Endothelial cell of umbilical vein (primary cell): ENCODE measurements around the gene TMEM217. TPM values are rescaled to one million over a fixed set of nuclear protein-coding genes. Genes with fewer than 3 reads are reported as not detected.

Experiments used
- BruUV-seq: library from RNA; stranded (reverse); fragments of 400-500 nt; replicated peaks from 2 replicates; lab custom pipeline; 2021; lab: Mats Ljungman, UMichigan
- CTCF ChIA-PET: fragments of 300-600, 350-600 bp; sonication (Branson Sonifier 250); formaldehyde crosslinking; loops from one replicate; lab custom pipeline; 2021; ENCODE audit warnings: antibody characterized with exemption, inconsistent platforms; lab: Charles Lee
- POLR2A ChIA-PET: fragments of 300-600, 350-600 bp; sonication (Branson Sonifier 250); formaldehyde crosslinking; loops from one replicate; lab custom pipeline; 2021; ENCODE audit warnings: antibody characterized with exemption, inconsistent platforms; lab: Charles Lee
- DNase-seq: peaks from one replicate; pipeline ENCODE4 v3.0.0-alpha.2; 2011; ENCODE audit warnings: low read depth, low spot score
- FAIRE-seq: peaks from 2 replicates; lab custom pipeline; 2011; peaks lifted over from hg19 to GRCh38; lab: Jason Lieb, UNC
- H2AFZ ChIP-seq: 2 replicates; pipeline ENCODE4 v1.6.0; 2012; ENCODE audit warnings: low read depth, low read length, control low read depth, inconsistent platforms
- H3K27ac ChIP-seq: 2 replicates; pipeline ENCODE4 v1.5.1; 2011; ENCODE audit warnings: low read depth, mild to moderate bottlenecking, control low read depth, low read length, moderate library complexity; ENCODE audit not compliant: insufficient read depth
- H3K27me3 ChIP-seq, 2 experiments: 2 replicates each; pipeline versions ENCODE4 v1.6.0 to v1.6.1; 2011; ENCODE audit warnings: low read length in 2 of 2, mixed read lengths in 1 of 2; ENCODE audit not compliant: control insufficient read depth in 2 of 2, insufficient read depth in 2 of 2
- H3K36me3 ChIP-seq, 2 experiments: 2 replicates in 1 of 2; 3 replicates in 1 of 2; pipeline ENCODE4 v1.5.1; 2011; ENCODE audit warnings: low read length in 2 of 2, mild to moderate bottlenecking in 1 of 2, moderate library complexity in 1 of 2; ENCODE audit not compliant: control insufficient read depth in 2 of 2, insufficient read depth in 2 of 2; ENCODE audit errors: extremely low read depth in 1 of 2
- H3K4me1 ChIP-seq: 3 replicates; pipeline ENCODE4 v1.5.1; 2011; ENCODE audit warnings: mild to moderate bottlenecking, low read length; ENCODE audit not compliant: control insufficient read depth, insufficient read depth; ENCODE audit errors: extremely low read depth
- H3K4me2 ChIP-seq: 2 replicates; pipeline ENCODE4 v1.6.1; 2011; ENCODE audit warnings: low read length, control low read depth, mixed read lengths; ENCODE audit not compliant: insufficient read depth
- H3K4me3 ChIP-seq, 3 experiments: fragments of 200-600 bp in 1 of 3; sonication (generic), shearing (Covaris generic) in 1 of 3; replicated peaks in 1 of 3; 2 replicates each; pipeline ENCODE4 v1.5.1; 2011 to 2016; ENCODE audit warnings: control low read depth in 3 of 3, low read length in 3 of 3, mild to moderate bottlenecking in 2 of 3, inconsistent platforms in 1 of 3, low read depth in 1 of 3, moderate library complexity in 1 of 3; ENCODE audit not compliant: insufficient read depth in 1 of 3
- H3K79me2 ChIP-seq: 2 replicates; pipeline ENCODE4 v1.6.0; 2012; ENCODE audit warnings: low read length, inconsistent platforms; ENCODE audit not compliant: control insufficient read depth, insufficient read depth
- H3K9ac ChIP-seq: replicated peaks from 2 replicates; pipeline ENCODE3; 2011; ENCODE audit warnings: low read length, control low read depth; ENCODE audit not compliant: insufficient read depth; ENCODE audit errors: extremely low read depth
- H3K9me1 ChIP-seq: replicated peaks from 3 replicates; pipeline ENCODE4 v1.6.0; 2011; ENCODE audit warnings: mild to moderate bottlenecking, low read length; ENCODE audit not compliant: control insufficient read depth, insufficient read depth; ENCODE audit errors: extremely low read depth
- H3K9me3 ChIP-seq: replicated peaks from 2 replicates; pipeline ENCODE4 v1.5.1; 2012; ENCODE audit warnings: low read length, inconsistent platforms; ENCODE audit not compliant: control insufficient read depth, insufficient read depth
- H4K20me1 ChIP-seq: replicated peaks from 2 replicates; pipeline ENCODE3; 2011; ENCODE audit warnings: mild to moderate bottlenecking, low read length; ENCODE audit not compliant: control insufficient read depth, insufficient read depth; ENCODE audit errors: extremely low read depth
- EZH2 ChIP-seq: IDR thresholded peaks from 2 replicates; pipeline ENCODE4 v1.6.1; 2012; ENCODE audit warnings: borderline replicate concordance, low read depth, mild to moderate bottlenecking, moderate library complexity, low read length, inconsistent platforms; ENCODE audit not compliant: severe bottlenecking
- FOS ChIP-seq: IDR thresholded peaks from 2 replicates; pipeline ENCODE4 v1.6.1; 2011; ENCODE audit warnings: mild to moderate bottlenecking, low read length, moderate library complexity, borderline replicate concordance; ENCODE audit not compliant: insufficient read depth
- GATA2 ChIP-seq: IDR thresholded peaks from 2 replicates; pipeline ENCODE4 v1.7.0; 2011; ENCODE audit warnings: low read depth, mild to moderate bottlenecking, moderate library complexity, mixed read lengths, low read length; ENCODE audit not compliant: insufficient read length, insufficient read depth
- JUN ChIP-seq: IDR thresholded peaks from 2 replicates; pipeline ENCODE4 v1.6.1; 2011; ENCODE audit warnings: borderline replicate concordance, low read depth; ENCODE audit not compliant: insufficient read length, insufficient read depth
- MYC ChIP-seq: IDR thresholded peaks from one replicate; pipeline ENCODE4 v1.6.1; 2011; ENCODE audit warnings: mild to moderate bottlenecking, low read depth, low read length
- POLR2A ChIP-seq: IDR thresholded peaks from 2 replicates; pipeline ENCODE4 v1.6.1; 2012; ENCODE audit warnings: low read depth, mild to moderate bottlenecking, control low read depth, low read length
- POLR2AphosphoS5 ChIP-seq: IDR thresholded peaks from 2 replicates; pipeline ENCODE4 v1.6.1; 2012; ENCODE audit warnings: low read depth, mild to moderate bottlenecking, control low read depth, low read length, moderate library complexity; ENCODE audit not compliant: insufficient read depth
- dilution Hi-C: fragments of 300-500 bp; cut with MboI; formaldehyde crosslinking; loops from one replicate; pipeline ENCODE4 v1.15.0; 2019; ENCODE audit warnings: low sequenced_read_pairs; ENCODE audit not compliant: extremely low pct_ligation_motif_present
- intact Hi-C: fragments of 100-400 bp; cut with micrococcal nuclease; formaldehyde crosslinking; loops from one replicate; pipeline ENCODE4 v1.10.0; 2022
- polyA plus RNA-seq, 4 experiments: library from polyadenylated mRNA; depleted of rRNA in 3 of 4; stranded (reverse) in 3 of 4; unstranded in 1 of 4; fragments of >200 nt; gene quantifications; 2 replicates each; pipeline versions ENCODE4 v1.2.1 to v1.2.3, GENCODE V29; 2011 to 2012; ENCODE audit warnings: missing spikeins in 1 of 4
- total RNA-seq: library from RNA; stranded (reverse); gene quantifications from 2 replicates; pipeline ENCODE4 v1.2.3, GENCODE V29; 2021
- TF ChIP-seq, protein P1 (sequence below): IDR thresholded peaks from 2 replicates; pipeline ENCODE4 v1.6.1; 2011; ENCODE audit not compliant: insufficient read depth, insufficient read length
- TF ChIP-seq, protein P2 (sequence below), 2 donors: IDR thresholded peaks; 1 replicate in 1 of 2; 2 replicates in 1 of 2; pipeline ENCODE4 v1.5.1; 2011; ENCODE audit warnings: low read length in 2 of 2, mild to moderate bottlenecking in 2 of 2, moderate library complexity in 2 of 2, control low read depth in 1 of 2, inconsistent platforms in 1 of 2, low read depth in 1 of 2; ENCODE audit not compliant: insufficient read depth in 1 of 2; ENCODE audit errors: extremely low read depth in 1 of 2

The TMEM217 gene
- total and polyA plus RNA-seq, 2 donors (not counting 3 experiments of a cell fraction or from before 2014, with no cell fraction given) = 6.8 to 15.8 TPM

DNA sequence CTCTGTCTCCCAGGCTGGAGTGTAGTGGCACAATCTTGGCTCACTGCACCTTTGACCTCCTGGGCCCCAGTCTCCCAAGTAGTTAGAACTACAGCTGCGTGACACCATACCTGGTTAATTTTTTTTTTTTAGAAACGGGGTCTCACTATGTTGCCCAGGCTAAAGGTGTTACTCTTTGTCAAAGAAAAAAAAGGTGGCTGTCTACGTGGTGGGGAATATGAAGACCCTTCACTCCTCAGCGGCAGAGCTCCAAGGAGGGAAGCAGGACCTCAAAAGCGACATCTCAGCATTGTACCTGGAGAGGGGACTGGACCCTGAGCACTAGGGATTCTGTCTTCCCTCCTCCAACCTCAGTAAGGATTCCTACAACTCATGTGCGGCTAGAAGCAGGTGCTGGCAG lies 16.8 kb downstream of the TMEM217 start:
- no peaks in the 10 kb centered on the region for H3K36me3 ChIP-seq
- DNase-seq (no peak), FAIRE-seq (no peak)
- H3K9me1 ChIP-seq = no peaks in the 10 kb centered on the region
- no peaks in the 10 kb centered on the region for H3K9me3 ChIP-seq
- H2AFZ ChIP-seq = no peak overlapping the region
- H3K4me3 ChIP-seq = no peak overlapping the region
- dilution Hi-C loops (no loop called here), intact Hi-C loops (loop anchor here (2.0 to 5.0 kb wide), 3 partner anchors 18 to 799 kb away; partner anchors contain the start of genes KCTD20 and PXT1)
- peak overlapping the region; percentile 99 for H3K27ac ChIP-seq
- no peaks in the 10 kb centered on the region for H4K20me1 ChIP-seq
- H3K79me2 ChIP-seq = no peaks in the 10 kb centered on the region
- no peaks in the 10 kb centered on the region for H3K27me3 ChIP-seq
- no peak overlapping the region for H3K4me2 ChIP-seq
- BruUV-seq = no TSS peak
- POLR2A ChIA-PET = no interaction called here
- H3K4me1 ChIP-seq = peaks cover 71% of the 10 kb centered on the region
- no peak for TF ChIP-seq JUN
- no peak for TF ChIP-seq MYC
- TF ChIP-seq, protein P1, sequence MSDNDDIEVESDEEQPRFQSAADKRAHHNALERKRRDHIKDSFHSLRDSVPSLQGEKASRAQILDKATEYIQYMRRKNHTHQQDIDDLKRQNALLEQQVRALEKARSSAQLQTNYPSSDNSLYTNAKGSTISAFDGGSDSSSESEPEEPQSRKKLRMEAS = no peak
- no peak for TF ChIP-seq POLR2A
- TF ChIP-seq EZH2 = no peak
- no peak for TF ChIP-seq POLR2AphosphoS5
- no peak for TF ChIP-seq FOS
- TF ChIP-seq, protein P2, sequence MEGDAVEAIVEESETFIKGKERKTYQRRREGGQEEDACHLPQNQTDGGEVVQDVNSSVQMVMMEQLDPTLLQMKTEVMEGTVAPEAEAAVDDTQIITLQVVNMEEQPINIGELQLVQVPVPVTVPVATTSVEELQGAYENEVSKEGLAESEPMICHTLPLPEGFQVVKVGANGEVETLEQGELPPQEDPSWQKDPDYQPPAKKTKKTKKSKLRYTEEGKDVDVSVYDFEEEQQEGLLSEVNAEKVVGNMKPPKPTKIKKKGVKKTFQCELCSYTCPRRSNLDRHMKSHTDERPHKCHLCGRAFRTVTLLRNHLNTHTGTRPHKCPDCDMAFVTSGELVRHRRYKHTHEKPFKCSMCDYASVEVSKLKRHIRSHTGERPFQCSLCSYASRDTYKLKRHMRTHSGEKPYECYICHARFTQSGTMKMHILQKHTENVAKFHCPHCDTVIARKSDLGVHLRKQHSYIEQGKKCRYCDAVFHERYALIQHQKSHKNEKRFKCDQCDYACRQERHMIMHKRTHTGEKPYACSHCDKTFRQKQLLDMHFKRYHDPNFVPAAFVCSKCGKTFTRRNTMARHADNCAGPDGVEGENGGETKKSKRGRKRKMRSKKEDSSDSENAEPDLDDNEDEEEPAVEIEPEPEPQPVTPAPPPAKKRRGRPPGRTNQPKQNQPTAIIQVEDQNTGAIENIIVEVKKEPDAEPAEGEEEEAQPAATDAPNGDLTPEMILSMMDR (IDR thresholded peaks at IDR 0.05; ENCODE audit: extremely low read depth in 1 of 2, insufficient read depth in 1 of 2, low read depth in 1 of 2, low read length in 2 of 2) = no peak
- TF ChIP-seq GATA2 = no peak
- H3K9ac ChIP-seq = no peak overlapping the region
- CTCF ChIA-PET = no interaction called here
